ENCODE measurements around the gene HARBI1. TPM values are rescaled to one million over a fixed set of nuclear protein-coding genes. Genes with fewer than 3 reads are reported as not detected.

The HARBI1 gene, protein sequence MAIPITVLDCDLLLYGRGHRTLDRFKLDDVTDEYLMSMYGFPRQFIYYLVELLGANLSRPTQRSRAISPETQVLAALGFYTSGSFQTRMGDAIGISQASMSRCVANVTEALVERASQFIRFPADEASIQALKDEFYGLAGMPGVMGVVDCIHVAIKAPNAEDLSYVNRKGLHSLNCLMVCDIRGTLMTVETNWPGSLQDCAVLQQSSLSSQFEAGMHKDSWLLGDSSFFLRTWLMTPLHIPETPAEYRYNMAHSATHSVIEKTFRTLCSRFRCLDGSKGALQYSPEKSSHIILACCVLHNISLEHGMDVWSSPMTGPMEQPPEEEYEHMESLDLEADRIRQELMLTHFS
- total RNA-seq = 5.0 and 6.6 TPM in 2 replicates

DNA sequence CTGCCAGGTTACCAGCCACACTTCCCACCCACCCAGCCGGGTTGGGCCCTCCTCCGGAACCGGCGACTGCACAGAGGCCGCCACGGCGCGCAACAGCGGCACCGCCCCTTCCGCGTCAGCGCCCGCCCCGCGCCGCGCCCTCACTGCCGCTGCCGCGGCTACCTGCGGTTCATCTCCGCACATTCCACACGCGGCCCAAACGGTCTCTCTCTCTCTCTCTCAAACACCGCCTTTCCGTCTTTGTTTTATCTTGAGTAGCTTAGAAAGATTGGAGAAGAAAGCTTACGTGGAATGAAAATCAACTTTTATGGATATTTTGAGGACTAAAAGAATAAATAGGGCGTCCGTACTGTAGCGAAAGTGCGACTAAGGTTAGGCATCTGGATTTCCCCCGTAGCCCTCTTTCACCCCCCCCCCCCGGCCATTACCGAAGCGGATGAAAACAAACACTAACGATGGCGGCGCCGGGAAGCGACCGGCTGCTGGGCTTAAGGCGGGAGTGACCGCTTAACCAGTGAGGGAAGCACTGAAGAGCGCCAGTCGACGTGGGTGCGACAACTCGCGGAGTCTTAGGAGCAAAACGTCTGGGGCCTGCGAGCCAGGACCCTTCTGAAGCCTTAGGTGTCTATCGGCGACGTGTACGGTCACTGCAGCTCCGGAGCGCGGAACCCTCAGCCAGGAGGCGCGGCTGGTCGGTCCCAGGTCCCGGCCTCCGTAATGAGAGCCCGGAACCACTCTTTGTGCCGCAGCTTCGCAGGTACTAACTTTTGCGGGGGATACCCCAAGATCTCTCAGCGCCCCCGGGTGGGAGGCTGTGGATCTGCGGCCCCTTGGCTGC, at the start of gene HARBI1, which contains the start of gene ATG13:
Gene HARBI1 (minus strand): TSS at position 94 of the 838 bp plus-strand sequence. CDS start 990 bp downstream, outside the sequence.
Gene ATG13 (plus strand): TSS at position 420 of the 838 bp plus-strand sequence. CDS start 26,739 bp downstream, outside the sequence.

DNA sequence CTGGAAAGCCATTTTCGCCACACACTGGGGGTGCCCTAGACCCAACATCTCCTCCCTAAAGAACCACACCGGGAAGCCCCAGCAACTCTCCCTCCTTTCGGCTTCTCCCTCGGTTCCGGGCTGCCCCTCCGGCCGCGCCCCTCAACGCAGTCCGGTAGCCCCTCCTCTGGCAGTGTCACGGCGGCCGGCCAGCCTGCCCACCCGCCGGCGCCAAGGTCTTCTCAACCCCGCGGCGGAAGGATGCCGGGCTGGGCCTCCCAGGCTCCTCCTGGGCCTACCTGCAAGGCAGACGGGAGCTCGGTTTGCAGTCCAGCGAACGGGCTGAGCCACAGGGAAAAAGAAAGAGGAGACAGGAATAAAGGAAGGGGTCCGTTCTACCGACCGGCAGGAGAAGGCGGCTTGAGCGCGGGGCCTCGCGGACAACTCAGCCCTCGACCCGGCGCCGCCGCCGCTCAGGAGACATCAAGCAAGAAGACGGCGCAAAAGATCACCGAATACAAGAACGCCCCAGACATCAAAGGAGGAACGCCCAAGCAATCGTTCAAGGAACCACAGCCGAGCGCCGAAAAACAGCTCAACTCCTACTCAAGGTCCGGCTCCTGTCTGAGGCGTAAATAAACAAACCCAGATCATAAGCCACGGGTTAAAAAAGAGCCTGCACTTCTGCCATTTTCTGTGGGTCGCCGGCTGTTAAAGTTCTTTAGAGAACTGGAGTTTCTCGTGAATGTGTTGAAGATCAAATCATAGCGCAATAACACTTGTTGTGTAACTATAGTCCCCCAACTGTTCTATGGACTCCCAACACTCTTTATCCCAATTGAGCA, 23.3 kb downstream of the HARBI1 start, which contains the start of gene AMBRA1:
Gene AMBRA1 (minus strand): TSS at position 474 of the 824 bp plus-strand sequence. CDS start 45,643 bp downstream, outside the sequence.

Other genes starting within 250 kb of the HARBI1 start
- 3.9 and 47.5 TPM in 2 replicates for gene MDK, start 235.6 kb downstream of the HARBI1 start, total RNA-seq
- not detected in 2 replicates for gene CHRM4, start 225.5 kb downstream of the HARBI1 start, total RNA-seq
- gene AMBRA1, start 23.2 kb downstream of the HARBI1 start, total RNA-seq = 33.0 and 38.7 TPM in 2 replicates
- gene ATG13, start 326 bp upstream of the HARBI1 start, total RNA-seq = 70.2 and 154 TPM in 2 replicates
- 75.5 and 76.5 TPM in 2 replicates for gene ARHGAP1, start 83.4 kb upstream of the HARBI1 start, total RNA-seq
- gene ZNF408, start 83.8 kb upstream of the HARBI1 start, total RNA-seq = 19.0 and 19.3 TPM in 2 replicates
- not detected in 2 replicates for gene F2, start 102.0 kb upstream of the HARBI1 start, total RNA-seq
- 46.0 and 106 TPM in 2 replicates for gene CKAP5, start 229.1 kb upstream of the HARBI1 start, total RNA-seq

All from placental pericyte (primary cell).